ENCODE results near the gene FTCD.
"Not testable (repeated sequence)": the region's sequence is repeated elsewhere in the genome, so short reads cannot be mapped to it uniquely, and the experiment has no call there.

FTCD gene

GRCh38 chr21:46153247-46154154 lies 1.9 kb downstream of the FTCD start:
- DNase-seq (ENCODE audit: low read depth) = no peak

- DNase-seq (ENCODE audit: low read depth) = no peak
These were observed 2.5 kb downstream of the FTCD start for GRCh38 chr21:46152927-46153246.

- DNase-seq (ENCODE audit: low read depth) = no peak
These were observed 3.1 kb downstream of the FTCD start for GRCh38 chr21:46151989-46152926.

GRCh38 chr21:46151261-46151988 lies 4.0 kb downstream of the FTCD start:
- no peak for DNase-seq (ENCODE audit: low read depth)

GRCh38 chr21:46150491-46151121 lies 4.8 kb downstream of the FTCD start:
- DNase-seq (ENCODE audit: low read depth) = no peak

GRCh38 chr21:46150073-46150472 lies 5.3 kb downstream of the FTCD start:
- no peak for DNase-seq (ENCODE audit: low read depth)

GRCh38 chr21:46149205-46149901 lies 6.0 kb downstream of the FTCD start:
- no peak for DNase-seq (ENCODE audit: low read depth)

- no peak for DNase-seq (ENCODE audit: low read depth)
These were observed 7.3 kb downstream of the FTCD start for GRCh38 chr21:46148106-46148505.

- DNase-seq (ENCODE audit: low read depth) = not testable (repeated sequence)
These were observed 8.0 kb downstream of the FTCD start for GRCh38 chr21:46147429-46147828.

GRCh38 chr21:46146856-46147255 lies 8.5 kb downstream of the FTCD start:
- no peak for DNase-seq (ENCODE audit: low read depth)

- no peak for DNase-seq (ENCODE audit: low read depth)
These were observed 9.3 kb downstream of the FTCD start for GRCh38 chr21:46145840-46146691.

GRCh38 chr21:46145159-46145839 lies 10.1 kb downstream of the FTCD start:
- no peak for DNase-seq (ENCODE audit: low read depth)

GRCh38 chr21:46144464-46145070 lies 10.8 kb downstream of the FTCD start:
- no peak for DNase-seq (ENCODE audit: low read depth)

GRCh38 chr21:46142582-46143473 lies 12.6 kb downstream of the FTCD start:
- DNase-seq (ENCODE audit: low read depth) = no peak

GRCh38 chr21:46141767-46142581 lies 13.4 kb downstream of the FTCD start:
- DNase-seq (ENCODE audit: low read depth) = no peak

- DNase-seq (ENCODE audit: low read depth) = not testable (repeated sequence)
These were observed 14.9 kb downstream of the FTCD start for GRCh38 chr21:46140352-46141003.

- DNase-seq (ENCODE audit: low read depth) = no peak
These were observed 15.7 kb downstream of the FTCD start for GRCh38 chr21:46139686-46140085.
